H1 (cell line): ENCODE measurements around the gene ASB6. TPM values are rescaled to one million over a fixed set of nuclear protein-coding genes. Genes with fewer than 3 reads are reported as not detected.

Source experiments
- CTCF ChIA-PET: fragments of 300-600 bp; sonication (Branson Sonifier 250); formaldehyde crosslinking; loops from one replicate; lab custom pipeline; 2021; ENCODE audit not compliant: partially characterized antibody; lab: Charles Lee
- POLR2A ChIA-PET: fragments of 300-600 bp; sonication (Branson Sonifier 250); formaldehyde crosslinking; loops from one replicate; lab custom pipeline; 2021; ENCODE audit warnings: inconsistent platforms; ENCODE audit not compliant: partially characterized antibody; lab: Charles Lee
- DNase-seq, 2 experiments: peaks; one replicate each; pipeline versions ENCODE4 v3.0.0 to v3.0.0-alpha.2; 2010 to 2022; ENCODE audit warnings: low spot score in 2 of 2, low read depth in 1 of 2, mixed read lengths in 1 of 2
- FAIRE-seq: peaks from 2 replicates; lab custom pipeline; 2011; peaks lifted over from hg19 to GRCh38; lab: Jason Lieb, UNC
- H2AFZ ChIP-seq: 2 replicates; pipeline ENCODE4 v1.8.1; 2012; ENCODE audit warnings: low read length, inconsistent platforms
- H2AK5ac ChIP-seq: 2 replicates; pipeline ENCODE4 v1.6.1; 2013; ENCODE audit warnings: low read depth, low read length
- H2BK120ac ChIP-seq: replicated peaks from 2 replicates; pipeline ENCODE3; 2013; ENCODE audit warnings: low read depth, low read length, inconsistent platforms
- H2BK12ac ChIP-seq: 2 replicates; pipeline ENCODE4 v1.6.1; 2013; ENCODE audit warnings: low read depth, low read length
- H2BK15ac ChIP-seq: 2 replicates; pipeline ENCODE4 v1.6.1; 2013; ENCODE audit warnings: low read length
- H2BK20ac ChIP-seq: 2 replicates; pipeline ENCODE4 v1.6.1; 2013; ENCODE audit warnings: low read length
- H2BK5ac ChIP-seq: 2 replicates; pipeline ENCODE4 v1.6.1; 2013; ENCODE audit warnings: low read depth, low read length
- H3K14ac ChIP-seq: 2 replicates; pipeline ENCODE4 v1.6.1; 2013; ENCODE audit warnings: inconsistent platforms; ENCODE audit not compliant: insufficient read length
- H3K18ac ChIP-seq: 2 replicates; pipeline ENCODE4 v1.6.1; 2013; ENCODE audit warnings: low read length; ENCODE audit errors: extremely low read depth
- H3K23ac ChIP-seq: 2 replicates; pipeline ENCODE4 v1.6.1; 2013; ENCODE audit warnings: inconsistent platforms; ENCODE audit not compliant: insufficient read length
- H3K23me2 ChIP-seq: 2 replicates; pipeline ENCODE4 v1.6.1; 2013; ENCODE audit warnings: low read depth, low read length
- H3K27ac ChIP-seq: 2 replicates; pipeline ENCODE4 v1.6.1; 2011; ENCODE audit warnings: low read depth, low read length, inconsistent platforms
- H3K27me3 ChIP-seq, 4 experiments: replicated peaks in 1 of 4; 1 replicate in 1 of 4; 2 replicates in 3 of 4; pipeline versions ENCODE4 v1.6.1 to v1.8.1; 2011 to 2013; ENCODE audit warnings: low read length in 3 of 4, mild to moderate bottlenecking in 3 of 4, inconsistent platforms in 2 of 4, mixed read lengths in 2 of 4, moderate library complexity in 1 of 4; ENCODE audit not compliant: control insufficient read depth in 3 of 4, insufficient read depth in 3 of 4; ENCODE audit errors: extremely low read depth in 1 of 4
- H3K36me3 ChIP-seq, 4 experiments: 2 replicates each; pipeline versions ENCODE4 v1.6.1 to v1.8.1; 2011 to 2013; ENCODE audit warnings: mild to moderate bottlenecking in 4 of 4, low read length in 3 of 4, moderate library complexity in 2 of 4, control low read depth in 1 of 4, inconsistent platforms in 1 of 4; ENCODE audit not compliant: insufficient read depth in 4 of 4, control insufficient read depth in 2 of 4
- H3K4ac ChIP-seq: replicated peaks from 2 replicates; pipeline ENCODE3; 2013; ENCODE audit warnings: low read length, low read depth, mixed read lengths, inconsistent platforms; ENCODE audit not compliant: insufficient read length
- H3K4me1 ChIP-seq, 4 experiments: replicated peaks in 1 of 4; 1 replicate in 1 of 4; 2 replicates in 3 of 4; pipeline versions ENCODE4 v1.6.1 to v1.8.1; 2011 to 2013; ENCODE audit warnings: low read length in 3 of 4, inconsistent platforms in 2 of 4, mixed read lengths in 1 of 4; ENCODE audit not compliant: insufficient read depth in 4 of 4, control insufficient read depth in 3 of 4
- H3K4me2 ChIP-seq, 2 experiments: 2 replicates each; pipeline versions ENCODE4 v1.6.1 to v1.8.1; 2011 to 2013; ENCODE audit warnings: low read depth in 2 of 2, low read length in 2 of 2, control low read depth in 1 of 2, inconsistent platforms in 1 of 2, mild to moderate bottlenecking in 1 of 2; ENCODE audit not compliant: insufficient read depth in 1 of 2
- H3K4me3 ChIP-seq, 4 experiments: fragments of 200-600, 300-600 bp in 1 of 4; sonication (generic), shearing (Covaris generic), sonication (Bioruptor Twin) in 1 of 4; 2 replicates each; pipeline versions ENCODE4 v1.5.1 to v1.8.1; 2011 to 2016; ENCODE audit warnings: low read length in 4 of 4, low read depth in 3 of 4, control low read depth in 2 of 4, inconsistent platforms in 2 of 4, mild to moderate bottlenecking in 2 of 4, mixed read lengths in 1 of 4, moderate library complexity in 1 of 4; ENCODE audit not compliant: insufficient read depth in 2 of 4; ENCODE audit errors: extremely low read depth in 1 of 4
- H3K56ac ChIP-seq: replicated peaks from 2 replicates; pipeline ENCODE3; 2013; ENCODE audit warnings: low read depth, mild to moderate bottlenecking, mixed read lengths, low read length, inconsistent platforms; ENCODE audit not compliant: insufficient read length
- H3K79me1 ChIP-seq: 2 replicates; pipeline ENCODE4 v1.6.1; 2013; ENCODE audit warnings: low read depth, low read length, control low read depth
- H3K79me2 ChIP-seq, 2 experiments: 2 replicates each; pipeline versions ENCODE4 v1.6.1 to v1.8.1; 2012 to 2013; ENCODE audit warnings: low read length in 2 of 2, mild to moderate bottlenecking in 2 of 2, inconsistent platforms in 1 of 2; ENCODE audit not compliant: insufficient read depth in 2 of 2, control insufficient read depth in 1 of 2
- H3K9ac ChIP-seq, 4 experiments: replicated peaks in 1 of 4; 1 replicate in 1 of 4; 2 replicates in 3 of 4; pipeline versions ENCODE4 v1.6.1 to v1.8.1; 2011 to 2013; ENCODE audit warnings: low read depth in 3 of 4, low read length in 3 of 4, control low read depth in 2 of 4, mild to moderate bottlenecking in 2 of 4, moderate library complexity in 2 of 4, inconsistent platforms in 1 of 4; ENCODE audit errors: extremely low read depth in 1 of 4
- H3K9me3 ChIP-seq, 2 experiments: 2 replicates each; pipeline versions ENCODE4 v1.6.1 to v1.8.1; 2012 to 2013; ENCODE audit warnings: mild to moderate bottlenecking in 2 of 2, moderate library complexity in 2 of 2, control low read depth in 1 of 2, inconsistent platforms in 1 of 2, low read depth in 1 of 2, low read length in 1 of 2, mixed read lengths in 1 of 2; ENCODE audit not compliant: insufficient read depth in 2 of 2
- H4K20me1 ChIP-seq, 2 experiments: replicated peaks in 1 of 2; 2 replicates each; pipeline versions ENCODE3 to v1.8.1; 2011 to 2013; ENCODE audit warnings: inconsistent platforms in 2 of 2, low read length in 2 of 2, mild to moderate bottlenecking in 1 of 2; ENCODE audit not compliant: insufficient read depth in 2 of 2, control insufficient read depth in 1 of 2
- H4K5ac ChIP-seq: 2 replicates; pipeline ENCODE4 v1.6.1; 2013; ENCODE audit warnings: low read length, low read depth, mixed read lengths, inconsistent platforms; ENCODE audit not compliant: insufficient read length
- H4K8ac ChIP-seq: 2 replicates; pipeline ENCODE4 v1.8.0; 2013; ENCODE audit warnings: mild to moderate bottlenecking, moderate library complexity, low read length, inconsistent platforms; ENCODE audit not compliant: insufficient read depth; ENCODE audit errors: extremely low read depth
- H4K91ac ChIP-seq: replicated peaks from 2 replicates; pipeline ENCODE3; 2013; ENCODE audit warnings: low read length, mixed read lengths, inconsistent platforms; ENCODE audit not compliant: insufficient read length
- ASH2L ChIP-seq: fragments of 200-600, 300-600 bp; sonication (generic); IDR thresholded peaks from one replicate; pipeline ENCODE4 v1.7.1; 2017; ENCODE audit warnings: low read length
- ATF3 ChIP-seq: IDR thresholded peaks from 2 replicates; pipeline ENCODE4 v1.6.1; 2011; ENCODE audit warnings: low read depth, mild to moderate bottlenecking, low read length; ENCODE audit not compliant: insufficient read depth
- CHD2 ChIP-seq: IDR thresholded peaks from 2 replicates; pipeline ENCODE4 v1.6.1; 2012; ENCODE audit warnings: low read length, improper control_type of control experiment
- EGR1 ChIP-seq: IDR thresholded peaks from 2 replicates; pipeline ENCODE4 v1.6.1; 2011; ENCODE audit warnings: low read depth, low read length, borderline replicate concordance
- GTF2F1 ChIP-seq: IDR thresholded peaks from 2 replicates; pipeline ENCODE4 v1.6.1; 2012; ENCODE audit warnings: low read depth, low read length, improper control_type of control experiment, borderline replicate concordance
- HDAC2 ChIP-seq, 2 experiments: fragments of 300-600 bp in 1 of 2; sonication (generic) in 1 of 2; IDR thresholded peaks; 2 replicates each; pipeline ENCODE4 v1.6.1; 2011 to 2012; ENCODE audit warnings: low read depth in 2 of 2, low read length in 2 of 2, mild to moderate bottlenecking in 2 of 2, moderate library complexity in 2 of 2, borderline replicate concordance in 1 of 2, inconsistent platforms in 1 of 2
- JUN ChIP-seq: IDR thresholded peaks from 2 replicates; pipeline ENCODE4 v1.6.1; 2011; ENCODE audit warnings: low read depth, mild to moderate bottlenecking, improper control_type of control experiment, low read length
- KDM4A ChIP-seq: IDR thresholded peaks from one replicate; pipeline ENCODE4 v1.7.1; 2012; ENCODE audit warnings: low read depth, mild to moderate bottlenecking, moderate library complexity, low read length, inconsistent platforms; ENCODE audit not compliant: severe bottlenecking
- MAX ChIP-seq: IDR thresholded peaks from 2 replicates; pipeline ENCODE4 v1.6.1; 2012; ENCODE audit warnings: inconsistent platforms
- RBBP5 ChIP-seq: IDR thresholded peaks from 2 replicates; pipeline ENCODE4 v1.7.1; 2012; ENCODE audit warnings: low read depth, mild to moderate bottlenecking, inconsistent platforms, low read length, moderate library complexity, borderline replicate concordance
- SIRT6 ChIP-seq: IDR thresholded peaks from one replicate; pipeline ENCODE4 v1.7.1; 2012; ENCODE audit warnings: low read length, inconsistent platforms
- SP2 ChIP-seq: IDR thresholded peaks from 2 replicates; pipeline ENCODE4 v1.6.1; 2012; ENCODE audit warnings: mild to moderate bottlenecking, low read length, inconsistent platforms
- SUZ12 ChIP-seq: fragments of 200-600 bp; sonication (generic); IDR thresholded peaks from 2 replicates; pipeline ENCODE4 v1.6.1; 2012; ENCODE audit warnings: mild to moderate bottlenecking, inconsistent platforms, low read length, moderate library complexity, mixed read lengths
- TCF12 ChIP-seq: IDR thresholded peaks from 2 replicates; pipeline ENCODE4 v1.6.1; 2011; ENCODE audit warnings: low read depth, mild to moderate bottlenecking, low read length
- WGBS, 2 experiments: shearing (Covaris generic) in 1 of 2; methylation state at CpG; one replicate each; pipeline versions ENCODE4 v1.1.6 to v1.1.7; 2013 to 2015; ENCODE audit warnings: low lambda C conversion rate in 2 of 2, mixed read lengths in 2 of 2, inconsistent platforms in 1 of 2, low coverage in 1 of 2, missing lambda C conversion rate in 1 of 2; ENCODE audit not compliant: insufficient replicate concordance in 2 of 2, insufficient coverage in 1 of 2, insufficient read length in 1 of 2; ENCODE audit errors: extremely low coverage in 1 of 2, missing lambda C conversion rate in 1 of 2; 5-methylcytosine and 5-hydroxymethylcytosine counted together
- polyA plus RNA-seq, 7 experiments: library from polyadenylated mRNA; depleted of rRNA in 3 of 7; stranded (reverse) in 5 of 7; unstranded in 2 of 7; fragments of >200 nt in 5 of 7; fragments of 200-250 nt in 2 of 7; gene quantifications; 1 replicate in 5 of 7; 2 replicates in 1 of 7; 4 replicates in 1 of 7; pipeline versions ENCODE4 v1.2.1 to v1.2.3, GENCODE V29; 2011 to 2013; ENCODE audit warnings: missing spikeins in 2 of 7, mixed read lengths in 2 of 7
- total RNA-seq: library from RNA; stranded (reverse); fragmentation: NEBNext Ultra II Directional; extraction: Animal tissue kit (Norgen Biotek cat#: 25700); gene quantifications from 2 replicates; pipeline ENCODE4 v1.2.1, GENCODE V29; 2021

ASB6 gene
- total and polyA plus RNA-seq, 2 of the 8 experiments (the other 6 are each of a cell fraction or from before 2014, with no cell fraction given), result 14.0 to 17.3 TPM

- no peak overlapping the region for H2BK5ac ChIP-seq
- H3K9ac ChIP-seq, result no peak overlapping the region
- no peak overlapping the region; the same call in 1 of the 2 replicates for H4K8ac ChIP-seq
- no peak overlapping the region for H3K4ac ChIP-seq
- no peak overlapping the region for H3K18ac ChIP-seq
- peaks cover 13 to 64% (median 35%) of the 10 kb centered on the region in 4 experiments for H3K36me3 ChIP-seq
- H3K4me1 ChIP-seq, result peaks cover 0 to 6% (median 2%) of the 10 kb centered on the region in 4 experiments; a peak in 4 of 7 replicates
- no peak overlapping the region for H4K91ac ChIP-seq
- no peak overlapping the region for H3K23ac ChIP-seq
- ChIA-PET POLR2A (interaction anchor here (1.2 kb wide), 1 partner anchor 9 kb away, joined by 5 read pairs; no protein-coding TSS in a partner anchor), CTCF (interaction anchor here (1.0 to 4.4 kb wide), 3 partner anchors 10 to 502 kb away, joined by 3 to 18 read pairs (median 3); no protein-coding TSS in a partner anchor)
- peaks cover 38 to 65% of the 10 kb centered on the region in 2 experiments for H4K20me1 ChIP-seq
- no peaks in the 10 kb centered on the region for H3K9me3 ChIP-seq
- H2BK120ac ChIP-seq, result no peak overlapping the region
- FAIRE-seq (no peak), DNase-seq (no peak)
- no peak overlapping the region for H4K5ac ChIP-seq
- no peak overlapping the region for H2BK20ac ChIP-seq
- H2BK15ac ChIP-seq, result no peak overlapping the region
- peaks cover 26 to 50% of the 10 kb centered on the region in 2 experiments; a peak in 3 of 4 replicates for H3K79me2 ChIP-seq
- H3K79me1 ChIP-seq, result peaks cover 23% of the 10 kb centered on the region
- no peaks in the 10 kb centered on the region for H3K23me2 ChIP-seq
- H2AK5ac ChIP-seq, result no peak overlapping the region
- no peak overlapping the region for H3K4me3 ChIP-seq
- H3K27ac ChIP-seq, result no peak overlapping the region
- no peak overlapping the region for H3K56ac ChIP-seq
- no peak overlapping the region for H2AFZ ChIP-seq
- H3K27me3 ChIP-seq, result no peaks in the 10 kb centered on the region
- no peak overlapping the region for H3K4me2 ChIP-seq
- no peak overlapping the region for H2BK12ac ChIP-seq
- WGBS, 2 experiments, result 92% methylated on average over 12 of the region's 13 CpGs; no CpG with 5 or more reads in 1 of the 2 experiments
- no peak overlapping the region for H3K14ac ChIP-seq
- TF ChIP-seq ASH2L (no peak), HDAC2 (IDR thresholded peaks at IDR 0.05; ENCODE audit: borderline replicate concordance in 1 of 2, low read depth in 2 of 2, low read length in 2 of 2) (no peak), SP2 (no peak), GTF2F1 (no peak), SIRT6 (no peak), RBBP5 (no peak), ATF3 (no peak), KDM4A (no peak), EGR1 (no peak), CHD2 (no peak), SUZ12 (no peak), JUN (no peak), TCF12 (no peak), MAX (no peak)
Measured at GRCh38 chr9:129633848-129634247, 8.1 kb downstream of the ASB6 start.
